Left ventricle myocardium inferior (tissue), 1 donor: Measurements from ENCODE around the gene PFAS. TPM values are rescaled to one million over a fixed set of nuclear protein-coding genes. Genes with fewer than 3 reads are reported as not detected.

Source experiments
- DNase-seq: peaks from one replicate; pipeline ENCODE4 v3.0.0-alpha.2; 2020
- H3K27ac ChIP-seq: fragments of 200-600 bp; replicated peaks from 2 replicates; pipeline ENCODE4 v1.8.0; 2021
- H3K27me3 ChIP-seq: fragments of 200-600 bp; 2 replicates; pipeline ENCODE4 v1.8.0; 2021; ENCODE audit warnings: low read depth
- H3K36me3 ChIP-seq: fragments of 200-600 bp; 2 replicates; pipeline ENCODE4 v1.8.0; 2021
- H3K4me1 ChIP-seq: fragments of 200-600 bp; 2 replicates; pipeline ENCODE4 v1.8.0; 2021
- H3K4me3 ChIP-seq: fragments of 200-600 bp; 2 replicates; pipeline ENCODE4 v1.8.0; 2021; ENCODE audit warnings: mild to moderate bottlenecking, moderate library complexity
- H3K9me3 ChIP-seq: fragments of 200-600 bp; replicated peaks from 2 replicates; pipeline ENCODE4 v1.8.0; 2021
- CTCF ChIP-seq: fragments of 200-600 bp; IDR thresholded peaks from 2 replicates; pipeline ENCODE4 v1.8.0; 2021; ENCODE audit warnings: antibody characterized with exemption, mild to moderate bottlenecking, borderline replicate concordance
- intact Hi-C: fragments of 100-400 bp; cut with micrococcal nuclease; formaldehyde crosslinking; loops from one replicate; pipeline ENCODE4 v1.11.0; 2022
- total RNA-seq: library from RNA; stranded (reverse); fragmentation: NEBNext Ultra II Directional; extraction: Animal tissue kit (Norgen Biotek cat#: 25700); gene quantifications from one replicate; pipeline ENCODE4 v1.2.1, GENCODE V29; 2021
- donor health status: DM: no; HTN: yes; CAD: no; lungs with severe emphysema.

PFAS gene
- total RNA-seq, 1 donor from 2014 or later = 9.8 TPM

GRCh38 chr17:8318010-8318935 lies 69.2 kb downstream of the PFAS start:
- peaks cover 20% of the 10 kb centered on the region for H3K36me3 ChIP-seq
- no peak for TF ChIP-seq CTCF
- H3K4me3 ChIP-seq = no peak overlapping the region
- DNase-seq = no peak
- H3K27me3 ChIP-seq = peaks cover 44% of the 10 kb centered on the region
- H3K4me1 ChIP-seq = peaks cover 35% of the 10 kb centered on the region
- no peak overlapping the region for H3K27ac ChIP-seq
- H3K9me3 ChIP-seq = no peaks in the 10 kb centered on the region
- intact Hi-C loops = loop anchor here (10.0 kb wide), 1 partner anchor 47 kb away; no protein-coding TSS in a partner anchor

Other genes starting within 250 kb of the PFAS start
- not detected for gene GUCY2D, start 246.7 kb upstream of the PFAS start, total RNA-seq
- gene ALOX15B, start 210.2 kb upstream of the PFAS start, total RNA-seq = not detected
- gene ALOX12B, start 161.6 kb upstream of the PFAS start, total RNA-seq = not detected
- not detected for gene ALOXE3, start 130.8 kb upstream of the PFAS start, total RNA-seq
- gene HES7, start 125.2 kb upstream of the PFAS start, total RNA-seq = not detected
- 109 TPM for gene PER1, start 96.9 kb upstream of the PFAS start, total RNA-seq
- 59.6 TPM for gene VAMP2, start 86.3 kb upstream of the PFAS start, total RNA-seq
- gene TMEM107, start 72.9 kb upstream of the PFAS start, total RNA-seq = 7.9 TPM
- gene BORCS6, start 59.1 kb upstream of the PFAS start, total RNA-seq = 8.4 TPM
- gene AURKB, start 38.7 kb upstream of the PFAS start, total RNA-seq = 1.2 TPM
- 14.6 TPM for gene CTC1, start 1.2 kb upstream of the PFAS start, total RNA-seq
- gene RANGRF, start 39.4 kb downstream of the PFAS start, total RNA-seq = 25.6 TPM
- gene SLC25A35, start 46.1 kb downstream of the PFAS start, total RNA-seq = 1.3 TPM
- gene ARHGEF15, start 61.0 kb downstream of the PFAS start, total RNA-seq = 19.4 TPM
- not detected for gene ODF4, start 90.6 kb downstream of the PFAS start, total RNA-seq
- gene RPL26, start 133.9 kb downstream of the PFAS start, total RNA-seq = 960 TPM
- gene RNF222, start 148.5 kb downstream of the PFAS start, total RNA-seq = not detected
- 25.0 TPM for gene NDEL1, start 186.6 kb downstream of the PFAS start, total RNA-seq